ENCODE measurements around the gene LGR6. TPM values are rescaled to one million over a fixed set of nuclear protein-coding genes. Genes with fewer than 3 reads are reported as not detected.
A peak's percentile ranks its signal among the peaks of the same experiment; 100 is the strongest.

The LGR6 gene
- total RNA-seq, 6 donors from 2014 or later = 0.46 to 5.2 (median 1.1) TPM

- H3K27me3 ChIP-seq = no peaks in the 10 kb centered on the region
These were observed 131.0 kb downstream of the LGR6 start for GRCh38 chr1:202324646-202325045.

GRCh38 chr1:202329891-202330290 is 136.3 kb downstream of the LGR6 start:
- H3K36me3 ChIP-seq = peaks cover 0 to 8% (median 1%) of the 10 kb centered on the region in 4 donors
- DNase-seq (no peak), ATAC-seq (ENCODE audit: low FRiP score in 2 of 2) (no peak)
- TF ChIP-seq POLR2A (IDR thresholded peaks at IDR 0.05) = no peak
- no peaks in the 10 kb centered on the region for H3K9me3 ChIP-seq
- no peaks in the 10 kb centered on the region for H3K27me3 ChIP-seq
- H3K4me3 ChIP-seq = no peak overlapping the region
- H3K4me1 ChIP-seq = no peaks in the 10 kb centered on the region
- H3K27ac ChIP-seq = no peak overlapping the region

More at GRCh38 chr1:202324646-202325045, 131.0 kb downstream of the LGR6 start:
- no peak overlapping the region for H3K4me3 ChIP-seq
- no peak overlapping the region for H3K27ac ChIP-seq
- WGBS, 2 donors = 75 to 82% methylated on average over 2 of the region's 2 CpGs
- DNase-seq (no peak), ATAC-seq (ENCODE audit: low FRiP score in 2 of 2) (no peak)
- no peaks in the 10 kb centered on the region for H3K36me3 ChIP-seq
- no peak for TF ChIP-seq EP300 (IDR thresholded peaks at IDR 0.05)
- no peak for TF ChIP-seq CTCF (IDR thresholded peaks at IDR 0.05)
- TF ChIP-seq POLR2A (IDR thresholded peaks at IDR 0.05) = no peak
- no peak for TF ChIP-seq POLR2AphosphoS5 (IDR thresholded peaks at IDR 0.05)
- H3K9me3 ChIP-seq = no peaks in the 10 kb centered on the region
- H3K4me1 ChIP-seq = no peaks in the 10 kb centered on the region

GRCh38 chr1:202333861-202334260 is 140.3 kb downstream of the LGR6 start:
- Histone ChIP-seq H3K36me3 (peaks cover 0 to 8% (median 3%) of the 10 kb centered on the region in 4 donors), H3K4me3 (no peak overlapping the region)
- ATAC-seq (ENCODE audit: low FRiP score in 2 of 2) = no peak

GRCh38 chr1:202343652-202344349 is 150.2 kb downstream of the LGR6 start:
- WGBS, 2 donors = 70 to 74% methylated on average over 4 of the region's 4 CpGs
- no peak for ATAC-seq (ENCODE audit: low FRiP score in 2 of 2)
- H3K27ac ChIP-seq = no peak overlapping the region
- TF ChIP-seq CTCF (IDR thresholded peaks at IDR 0.05) (peak; percentile 16 to 74 (median 61)), EP300 (IDR thresholded peaks at IDR 0.05) (no peak)
- H3K4me1 ChIP-seq = peaks cover 4 to 16% (median 7%) of the 10 kb centered on the region in 4 donors
- no peaks in the 10 kb centered on the region for H3K9me3 ChIP-seq
- no peaks in the 10 kb centered on the region for H3K36me3 ChIP-seq
- H3K27me3 ChIP-seq = no peaks in the 10 kb centered on the region
- H3K4me3 ChIP-seq = no peak overlapping the region
- no peak for DNase-seq

More at GRCh38 chr1:202333861-202334260, 140.3 kb downstream of the LGR6 start:
- 89 to 93% methylated on average over 4 of the region's 4 CpGs for WGBS, 2 donors
- DNase-seq = no peak
- no peaks in the 10 kb centered on the region for H3K27me3 ChIP-seq
- no peak overlapping the region for H3K27ac ChIP-seq
- TF ChIP-seq EP300 (IDR thresholded peaks at IDR 0.05) = no peak
- TF ChIP-seq POLR2AphosphoS5 (IDR thresholded peaks at IDR 0.05) = no peak
- TF ChIP-seq POLR2A (IDR thresholded peaks at IDR 0.05) = no peak
- TF ChIP-seq CTCF (IDR thresholded peaks at IDR 0.05) = no peak
- H3K4me1 ChIP-seq = no peaks in the 10 kb centered on the region
- H3K9me3 ChIP-seq = no peaks in the 10 kb centered on the region

GRCh38 chr1:202348005-202348508 is 154.5 kb downstream of the LGR6 start:
- no peaks in the 10 kb centered on the region for H3K9me3 ChIP-seq
- H3K4me3 ChIP-seq = peak overlapping the region in 3 of 4 donors; percentile 87 to 99 (median 97)
- TF ChIP-seq POLR2A (IDR thresholded peaks at IDR 0.05) = no peak
- TF ChIP-seq EP300 (IDR thresholded peaks at IDR 0.05) = no peak
- no peak for TF ChIP-seq CTCF (IDR thresholded peaks at IDR 0.05)
- TF ChIP-seq POLR2AphosphoS5 (IDR thresholded peaks at IDR 0.05) = no peak
- no peaks in the 10 kb centered on the region for H3K27me3 ChIP-seq
- H3K4me1 ChIP-seq = peaks cover 7 to 16% (median 15%) of the 10 kb centered on the region in 4 donors
- DNase-seq = no peak
- H3K27ac ChIP-seq = peak overlapping the region in 2 of 4 donors; percentile 51 to 96
- H3K36me3 ChIP-seq = no peaks in the 10 kb centered on the region
- 48 to 51% methylated on average over 6 of the region's 6 CpGs for WGBS, 2 donors
- ATAC-seq (ENCODE audit: low FRiP score in 2 of 2) = no peak

All from upper lobe of left lung (tissue), 6 donors.